GM18868 (cell line): Measurements from ENCODE around the gene SCYGR3.
"Not testable (repeated sequence)": the region's sequence is repeated elsewhere in the genome, so short reads cannot be mapped to it uniquely, and the experiment has no call there.

Experiments
- ATAC-seq: cut with Tn5 transposase; IDR thresholded peaks from one replicate; pipeline ENCODE4 v1.9.1; 2021; ENCODE audit warnings: mild to moderate bottlenecking, moderate library complexity; ENCODE audit not compliant: unreplicated experiment

Gene SCYGR3

GRCh38 chr2:227614246-227614645 is 394 bp downstream of the SCYGR3 start:
- ATAC-seq: no peak

DNA sequence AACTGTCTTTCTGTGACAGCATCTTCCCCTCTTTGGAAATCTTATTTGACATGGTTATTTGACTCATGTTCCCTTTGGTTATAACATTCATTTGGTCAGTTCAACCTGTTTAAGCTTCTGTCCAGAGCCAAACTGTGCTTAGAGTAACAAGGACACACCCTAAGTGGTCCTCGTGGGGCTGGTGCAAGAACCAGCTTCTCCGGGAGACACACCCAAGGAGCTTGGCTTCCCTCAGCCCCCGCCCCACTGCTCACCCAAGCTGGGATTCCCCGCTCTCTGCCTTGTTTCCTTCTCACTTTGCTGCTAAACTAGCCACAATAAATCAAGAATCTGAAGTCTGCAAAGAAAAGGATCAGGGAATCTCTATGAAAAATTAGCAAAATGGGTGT is 1.4 kb downstream of the SCYGR3 start:
- ATAC-seq: no peak

- ATAC-seq: no peak
These were observed 1.9 kb downstream of the SCYGR3 start for GRCh38 chr2:227612546-227613271.

DNA sequence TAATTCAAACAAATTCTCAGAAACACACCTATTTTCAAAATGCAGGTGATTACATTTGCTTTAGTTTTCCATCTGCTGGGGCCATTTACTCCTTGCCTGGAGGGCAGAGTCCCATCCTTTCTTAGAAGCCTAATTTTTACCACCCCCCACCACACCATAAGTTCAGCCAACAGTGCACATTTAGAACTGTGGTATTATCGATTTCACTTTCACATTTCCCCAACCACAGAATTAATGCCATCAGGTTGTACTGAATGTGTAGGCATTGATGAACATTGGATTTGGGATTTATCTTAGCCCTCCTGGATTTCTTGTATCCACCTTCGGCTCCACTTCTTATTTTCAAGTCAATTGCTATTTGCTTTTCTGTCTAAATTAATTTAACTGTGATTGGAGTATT is 4.5 kb downstream of the SCYGR3 start:
- peak; percentile 40 for ATAC-seq

GRCh38 chr2:227608561-227609338 is 5.9 kb downstream of the SCYGR3 start:
- peak; percentile 68 for ATAC-seq

- no peak for ATAC-seq
These were observed 6.7 kb downstream of the SCYGR3 start for GRCh38 chr2:227607941-227608340.

DNA sequence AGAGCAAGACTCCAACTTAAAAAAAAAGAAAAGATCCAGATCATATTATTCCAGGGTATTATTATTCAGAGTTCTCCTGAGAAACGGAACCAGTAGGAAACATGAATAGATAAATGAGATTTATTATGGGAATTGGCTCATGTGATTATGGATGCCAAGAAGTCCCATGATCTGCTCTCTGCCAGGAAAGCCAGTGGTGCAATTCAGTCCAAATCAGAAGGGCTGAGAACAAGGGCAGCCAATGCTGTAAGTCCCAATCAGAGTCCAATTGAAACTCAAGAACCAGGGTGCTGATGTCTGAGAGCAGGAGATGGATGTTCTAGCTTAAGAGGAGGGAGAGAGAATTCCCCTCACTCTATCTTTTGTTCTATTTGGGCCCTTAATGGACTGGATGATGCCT is 8.2 kb downstream of the SCYGR3 start:
- ATAC-seq: no peak

GRCh38 chr2:227602358-227602757 is 12.3 kb downstream of the SCYGR3 start:
- ATAC-seq: no peak

DNA sequence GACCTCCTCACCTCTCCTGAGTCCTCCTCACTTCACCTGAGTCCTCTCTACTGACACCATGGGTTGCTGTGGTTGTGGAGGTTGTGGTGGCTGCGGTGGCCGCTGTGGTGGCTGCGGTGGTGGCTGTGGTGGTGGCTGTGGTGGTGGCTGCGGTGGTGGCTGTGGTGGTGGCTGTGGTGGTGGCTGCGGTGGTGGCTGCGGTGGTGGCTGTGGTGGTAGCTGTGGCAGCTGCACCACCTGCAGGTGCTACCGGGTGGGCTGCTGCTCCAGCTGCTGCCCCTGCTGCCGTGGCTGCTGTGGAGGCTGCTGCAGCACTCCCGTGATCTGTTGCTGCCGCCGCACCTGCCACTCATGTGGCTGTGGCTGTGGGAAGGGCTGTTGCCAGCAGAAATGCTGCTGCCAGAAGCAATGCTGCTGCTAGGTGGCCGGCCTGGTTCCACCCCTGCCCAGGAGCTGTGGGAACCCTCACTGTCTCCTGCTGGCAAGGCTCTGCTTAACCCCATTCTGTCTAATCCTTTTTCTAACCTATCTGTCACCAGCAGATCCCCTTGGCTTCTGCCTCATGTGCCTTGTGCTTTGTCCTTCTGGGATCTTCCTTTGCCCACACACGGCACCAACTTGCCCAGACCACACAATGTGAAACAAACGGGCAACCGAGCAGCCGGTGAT is 15.7 kb downstream of the SCYGR3 start, which contains the start of gene SCYGR2:
Gene SCYGR2 (plus strand): TSS at position 59 of the 669 bp plus-strand sequence. CDS start 0 bp downstream, at position 59.
- ATAC-seq: not testable (repeated sequence)

DNA sequence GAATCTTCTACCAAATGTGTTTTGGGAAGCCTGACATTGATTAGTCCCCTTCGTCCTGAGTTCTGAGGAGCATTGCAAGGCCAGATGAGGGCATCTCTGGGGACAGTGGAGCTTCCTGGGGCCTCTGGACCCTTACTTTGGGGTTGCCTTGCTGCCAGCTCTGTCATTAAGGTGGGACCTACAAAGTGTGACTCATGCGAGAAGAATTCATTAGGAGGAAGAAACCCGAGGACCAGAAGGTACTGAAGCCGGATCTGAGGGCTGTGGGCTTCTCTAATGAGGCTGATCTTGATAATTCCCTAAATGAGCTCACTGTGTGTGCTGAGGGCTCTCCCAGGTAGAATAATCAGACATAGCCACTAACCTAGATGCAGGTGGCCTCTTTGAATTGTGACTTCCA is 16.6 kb downstream of the SCYGR3 start:
- ATAC-seq: no peak

DNA sequence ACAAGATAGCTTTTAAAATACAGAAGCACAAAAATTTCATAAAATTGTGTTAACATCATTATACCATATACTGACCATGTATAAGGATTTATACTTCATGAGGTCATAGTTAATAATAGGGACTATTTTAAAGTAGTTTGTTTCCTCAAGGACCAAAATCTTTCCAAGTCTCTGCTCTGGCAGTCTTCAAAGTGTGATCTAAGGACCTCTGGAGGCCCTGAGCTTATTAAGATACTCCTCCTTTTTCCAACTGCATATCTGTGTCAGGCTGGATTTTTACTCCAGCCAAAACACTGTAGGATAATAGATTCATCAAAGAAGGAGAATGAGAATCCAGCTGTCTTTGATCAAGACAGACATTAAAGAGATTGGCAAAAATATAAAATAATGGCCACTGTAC is 17.6 kb downstream of the SCYGR3 start:
- no peak for ATAC-seq

- ATAC-seq: no peak
These were observed 18.8 kb downstream of the SCYGR3 start for GRCh38 chr2:227595797-227596196.

- ATAC-seq: peak; percentile 94
These were observed 21.8 kb downstream of the SCYGR3 start for GRCh38 chr2:227592694-227593387.

- ATAC-seq: no peak
These were observed 32.3 kb downstream of the SCYGR3 start for GRCh38 chr2:227582369-227582768.

DNA sequence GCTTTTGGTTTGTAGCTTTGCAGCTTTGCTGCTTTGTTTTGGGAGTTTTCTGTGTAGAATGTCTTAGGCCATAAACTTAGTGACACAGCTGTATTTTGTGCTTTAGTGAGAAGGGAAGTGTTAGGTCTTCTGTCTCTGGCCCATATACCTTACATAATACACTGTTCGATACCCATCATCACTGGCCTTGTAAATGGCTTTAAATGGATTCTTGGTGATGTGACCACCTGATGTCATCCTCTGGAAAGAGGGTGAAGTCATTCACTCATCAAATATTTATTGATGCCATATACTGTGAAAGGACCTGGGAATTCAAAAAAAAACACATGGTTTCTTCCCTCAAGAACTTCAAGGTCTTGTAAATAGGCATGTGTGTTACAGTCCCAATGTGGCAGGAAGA is 34.8 kb downstream of the SCYGR3 start:
- ATAC-seq: no peak

GRCh38 chr2:227578642-227579041 is 36.0 kb downstream of the SCYGR3 start:
- ATAC-seq: no peak

GRCh38 chr2:227577555-227577954 is 37.1 kb downstream of the SCYGR3 start:
- no peak for ATAC-seq

DNA sequence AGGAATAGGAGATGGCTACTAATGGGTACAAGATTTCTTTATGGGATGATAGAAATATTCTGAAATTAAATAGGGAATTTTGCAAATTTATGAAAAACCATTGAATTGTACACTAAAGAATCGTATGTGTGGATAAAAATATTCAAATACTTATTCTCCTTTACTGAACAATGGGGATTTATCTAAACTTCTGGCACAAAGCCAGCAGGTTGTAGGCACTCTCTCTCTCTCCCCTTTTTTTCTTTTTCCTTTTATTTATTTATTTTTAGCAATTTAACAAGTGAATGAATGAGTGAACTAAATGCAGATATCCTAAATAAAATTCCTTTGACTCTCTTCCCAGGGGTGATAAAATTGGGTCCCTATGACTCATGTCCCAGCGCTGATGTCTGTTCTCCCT is 37.8 kb downstream of the SCYGR3 start:
- no peak for ATAC-seq

DNA sequence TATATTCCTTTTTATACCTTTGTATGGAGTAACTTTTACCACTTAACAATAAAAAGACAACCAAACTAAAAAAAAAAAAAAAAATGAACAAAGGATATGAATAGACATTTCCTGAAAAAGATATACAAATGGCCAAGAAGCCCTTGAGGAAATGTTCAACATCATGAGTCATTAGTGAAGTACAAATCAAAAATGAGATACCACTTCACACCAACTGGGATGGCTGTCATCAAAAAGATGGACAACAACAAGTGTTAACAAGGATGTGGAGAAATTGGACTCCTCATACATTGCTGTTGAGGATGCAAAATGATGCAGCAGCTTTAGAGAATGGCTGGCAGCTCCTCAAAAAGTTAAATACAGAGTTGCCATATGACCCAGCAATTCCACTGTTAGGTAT is 38.5 kb downstream of the SCYGR3 start:
- ATAC-seq: no peak

DNA sequence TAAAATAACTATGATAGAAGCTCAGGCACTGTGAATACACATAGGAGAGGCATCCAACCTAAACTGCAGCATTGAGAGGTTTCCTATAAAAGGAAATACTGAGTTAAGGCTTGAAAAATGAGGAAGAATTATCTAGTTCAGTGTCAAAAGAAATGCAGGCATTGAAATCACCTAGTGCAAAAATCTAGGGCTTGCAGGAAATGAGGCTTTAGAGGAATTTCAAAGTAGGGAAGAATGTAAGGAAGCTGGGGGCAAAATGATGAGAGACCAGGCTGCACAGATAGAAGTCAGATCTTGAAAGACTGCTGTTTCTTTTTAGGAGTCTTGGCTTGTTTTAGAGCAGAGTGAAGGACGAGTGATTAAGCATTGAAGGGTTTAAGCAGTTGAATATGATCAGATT is 44.0 kb downstream of the SCYGR3 start:
- ATAC-seq: no peak

DNA sequence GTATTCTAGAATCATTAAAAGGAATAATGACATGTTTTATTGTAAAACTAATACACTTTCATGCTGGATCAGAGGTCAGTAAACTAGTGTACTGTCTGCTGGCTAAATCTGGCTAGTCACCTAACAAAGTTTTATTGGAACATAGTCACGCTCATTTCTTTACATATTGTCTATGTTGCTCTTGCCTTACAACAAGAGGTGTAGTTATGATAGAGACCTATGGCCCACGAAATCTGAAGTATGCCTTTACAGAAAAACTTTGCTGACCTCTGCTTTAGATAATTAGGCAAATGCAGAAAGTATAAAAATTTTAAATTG is 45.8 kb downstream of the SCYGR3 start:
- ATAC-seq: no peak
